Fibroblast of lung (primary cell): ENCODE measurements around the gene PMM2.

Experiments
- CTCF ChIP-seq, 2 donors: IDR thresholded peaks in 1 of 2; conservative IDR thresholded peaks in 1 of 2; 1 replicate in 1 of 2; 2 replicates in 1 of 2; pipeline ENCODE4 v1.5.1; 2011 to 2012; ENCODE audit warnings: low read length in 2 of 2, control low read depth in 1 of 2, inconsistent platforms in 1 of 2, low read depth in 1 of 2, mild to moderate bottlenecking in 1 of 2
- EZH2 ChIP-seq: IDR thresholded peaks from 2 replicates; pipeline ENCODE4 v1.5.1; 2012; ENCODE audit warnings: low read length, control low read depth, mild to moderate bottlenecking; ENCODE audit errors: missing control alignments

DNA sequence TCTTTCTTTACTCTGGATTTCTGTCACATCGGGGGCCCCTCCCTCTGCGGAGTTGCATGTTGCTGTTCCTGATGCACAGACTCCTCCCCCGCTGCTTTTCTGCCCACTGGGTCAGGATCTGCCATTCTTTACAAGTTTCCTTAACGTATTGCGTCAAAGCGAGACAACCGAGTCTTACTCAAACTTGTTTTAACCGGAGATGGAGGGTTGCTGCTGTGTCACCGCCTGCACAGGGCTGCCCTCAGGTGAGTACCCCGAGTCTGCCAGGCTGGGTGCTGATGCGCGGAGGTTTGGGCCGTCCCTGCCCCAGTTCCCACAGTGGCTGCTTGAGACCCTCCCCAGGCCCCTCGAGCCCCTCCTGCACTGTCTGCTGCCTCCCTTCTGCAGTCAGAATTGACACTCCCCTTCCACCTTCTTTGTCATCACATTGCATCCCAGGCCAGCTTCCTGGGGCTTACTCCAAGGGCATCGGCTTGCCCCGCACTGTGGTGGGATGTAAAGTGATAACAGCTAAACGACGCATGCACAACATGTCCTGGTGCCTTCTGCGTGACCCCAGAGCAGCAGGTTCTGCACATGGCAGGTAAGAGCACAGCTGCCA lies 51.9 kb downstream of the PMM2 start:
- TF ChIP-seq CTCF (conservative IDR thresholded peaks at IDR 0.05 in 1 of 2, IDR thresholded peaks at IDR 0.05 in 1 of 2; ENCODE audit: low read depth in 1 of 2, low read length in 2 of 2) = no peak
- TF ChIP-seq EZH2 = no peak
